SK-N-MC (cell line): ENCODE measurements around the gene NFKBIL1.

Experiments
- EZH2 ChIP-seq: fragments of 200-600 bp; sonication (generic); IDR thresholded peaks from one replicate; pipeline ENCODE4 v1.6.1; 2017; ENCODE audit warnings: antibody characterized with exemption
- FOXP2 ChIP-seq: optimal IDR thresholded peaks from 2 replicates; pipeline ENCODE3; 2011; ENCODE audit warnings: mild to moderate bottlenecking, moderate library complexity; ENCODE audit not compliant: insufficient read depth; ENCODE audit errors: extremely low read length, control extremely low read depth
- POLR2AphosphoS5 ChIP-seq: IDR thresholded peaks from 2 replicates; pipeline ENCODE4 v1.6.1; 2012; ENCODE audit warnings: mild to moderate bottlenecking, low read depth, low read length, borderline replicate concordance

DNA sequence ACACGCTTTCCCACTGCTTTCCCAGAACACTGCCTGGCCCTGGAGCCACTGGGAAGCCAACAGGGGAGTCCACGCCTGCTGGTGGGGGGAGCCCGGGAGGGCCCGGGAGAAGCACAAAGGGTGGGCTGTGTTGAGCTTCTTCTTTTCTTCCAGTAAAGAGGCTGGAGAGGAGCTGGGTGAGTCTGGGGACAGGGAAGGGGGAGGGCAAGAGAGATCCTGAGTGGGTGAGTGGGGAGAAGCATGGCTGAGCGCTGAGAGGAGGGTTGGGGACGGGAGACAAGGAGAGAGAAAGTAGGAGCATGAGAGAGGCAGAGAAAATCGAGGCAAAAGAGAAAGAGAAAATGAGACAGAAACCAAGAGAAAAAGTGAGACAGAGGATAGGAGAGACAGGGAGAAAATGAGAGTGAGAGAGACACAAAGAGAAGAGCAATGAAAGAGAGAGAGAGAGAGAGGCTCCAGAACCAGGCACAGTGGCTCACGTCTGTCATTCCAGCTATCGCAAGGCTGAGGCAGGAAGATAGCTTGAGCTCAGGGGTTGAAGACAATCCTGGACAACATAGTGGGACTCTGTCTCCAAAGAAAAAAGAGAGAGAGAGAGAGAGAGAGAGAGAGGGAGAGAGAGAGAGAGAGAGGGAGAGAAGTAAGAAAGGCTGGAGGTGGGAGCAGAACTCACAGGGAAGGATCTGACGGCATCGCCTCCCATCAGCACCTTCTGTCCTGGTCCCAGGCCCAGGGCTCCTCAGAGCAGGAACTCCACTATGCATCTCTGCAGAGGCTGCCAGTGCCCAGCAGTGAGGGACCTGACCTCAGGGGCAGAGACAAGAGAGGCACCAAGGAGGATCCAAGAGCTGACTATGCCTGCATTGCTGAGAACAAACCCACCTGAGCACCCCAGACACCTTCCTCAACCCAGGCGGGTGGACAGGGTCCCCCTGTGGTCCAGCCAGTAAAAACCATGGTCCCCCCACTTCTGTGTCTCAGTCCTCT, 40.7 kb downstream of the NFKBIL1 start:
- no peak for TF ChIP-seq EZH2
- TF ChIP-seq FOXP2: no peak
- no peak for TF ChIP-seq POLR2AphosphoS5
